OCI-M1 (cell line): ENCODE results near the gene KCNN4.
"Not testable (repeated sequence)": the region's sequence is repeated elsewhere in the genome, so short reads cannot be mapped to it uniquely, and the experiment has no call there.

Source experiments
- DNase-seq: peaks from one replicate; lab custom pipeline; 2025; lab: John Stamatoyannopoulos, UW

Gene KCNN4

GRCh38 chr19:43774103-43774939, 6.5 kb downstream of the KCNN4 start:
- peak; percentile 97 for DNase-seq

- no peak for DNase-seq
Observed at GRCh38 chr19:43773725-43774102, 7.1 kb downstream of the KCNN4 start.

GRCh38 chr19:43769256-43769655, 11.5 kb downstream of the KCNN4 start:
- DNase-seq = no peak

- no peak for DNase-seq
Observed at GRCh38 chr19:43768273-43769050, 12.3 kb downstream of the KCNN4 start.

GRCh38 chr19:43767818-43768217, 13.0 kb downstream of the KCNN4 start:
- DNase-seq = no peak

GRCh38 chr19:43767316-43767715, 13.5 kb downstream of the KCNN4 start:
- DNase-seq = no peak

GRCh38 chr19:43766755-43767043, 14.1 kb downstream of the KCNN4 start:
- no peak for DNase-seq

- DNase-seq = no peak
Observed at GRCh38 chr19:43765109-43765876, 15.5 kb downstream of the KCNN4 start.

GRCh38 chr19:43764684-43765083, 16.1 kb downstream of the KCNN4 start:
- DNase-seq = not testable (repeated sequence)

- no peak for DNase-seq
Observed at GRCh38 chr19:43763473-43763939, 17.3 kb downstream of the KCNN4 start.

GRCh38 chr19:43762814-43763213, 18.0 kb downstream of the KCNN4 start:
- no peak for DNase-seq

GRCh38 chr19:43760941-43761340, 19.8 kb downstream of the KCNN4 start:
- no peak for DNase-seq

GRCh38 chr19:43759515-43759914, 21.3 kb downstream of the KCNN4 start:
- no peak for DNase-seq

- peak; percentile 95 for DNase-seq
Observed at GRCh38 chr19:43755256-43755801, 25.4 kb downstream of the KCNN4 start.

GRCh38 chr19:43754503-43755255, 26.1 kb downstream of the KCNN4 start, which contains the start of gene SMG9:
SMG9 (minus strand) TSS chr19:43754962; CDS start chr19:43750741, 4,221 bp downstream.
- DNase-seq = peak; percentile 99

- no peak for DNase-seq
Observed at GRCh38 chr19:43754253-43754502, 26.6 kb downstream of the KCNN4 start.

GRCh38 chr19:43752287-43752875, 28.4 kb downstream of the KCNN4 start:
- DNase-seq = no peak

- no peak for DNase-seq
Observed at GRCh38 chr19:43751466-43752220, 29.1 kb downstream of the KCNN4 start.

GRCh38 chr19:43749898-43750297, 30.9 kb downstream of the KCNN4 start:
- no peak for DNase-seq

- DNase-seq = no peak
Observed at GRCh38 chr19:43749152-43749551, 31.6 kb downstream of the KCNN4 start.

GRCh38 chr19:43748685-43749084, 32.1 kb downstream of the KCNN4 start:
- DNase-seq = no peak
